K562 (cell line): ENCODE measurements around the gene CCR8. TPM values are rescaled to one million over a fixed set of nuclear protein-coding genes. Genes with fewer than 3 reads are reported as not detected.

Source experiments
- ATAC-seq: fragments of 200-7000 bp; cut with Tn5 transposase; 3 replicates; pipeline ENCODE4 v1.9.1; 2020; ENCODE audit warnings: moderate library complexity
- BruUV-seq: library from RNA; stranded (reverse); fragments of 400-500 nt; replicated peaks from 2 replicates; lab custom pipeline; 2021; lab: Mats Ljungman, UMichigan
- CTCF ChIA-PET: fragments of 300-600 bp; formaldehyde crosslinking; extraction: SDS; loops from one replicate; lab custom pipeline; 2021; ENCODE audit warnings: low intra/inter-chr PET ratio; lab: Yijun Ruan, JAX
- POLR2A ChIA-PET: fragments of 300-600, 350-650 bp; sonication (Branson Sonifier 250); formaldehyde crosslinking; extraction: SDS; loops from one replicate; lab custom pipeline; 2021; ENCODE audit warnings: antibody characterized with exemption, inconsistent platforms; lab: Yijun Ruan, JAX
- DNase-seq, 4 experiments: peaks; one replicate each; pipeline versions ENCODE4 v3.0.0 to v3.0.0-alpha.2; 2011 to 2018; ENCODE audit warnings: low spot score in 3 of 4, mixed read lengths in 3 of 4; ENCODE audit errors: extremely low read depth in 1 of 4
- FAIRE-seq: peaks from 2 replicates; lab custom pipeline; 2011; peaks lifted over from hg19 to GRCh38; lab: Jason Lieb, UNC
- H2AFZ ChIP-seq: 2 replicates; pipeline ENCODE4 v1.6.0; 2011; ENCODE audit warnings: low read depth, low read length, control low read depth, inconsistent platforms
- H3K27ac ChIP-seq: fragments of 200-600 bp; 3 replicates; pipeline ENCODE4 v1.8.0; 2011; ENCODE audit warnings: low read depth, mild to moderate bottlenecking, control low read depth, inconsistent platforms, low read length, moderate library complexity, mixed read lengths; ENCODE audit errors: extremely low read depth
- H3K27me3 ChIP-seq, 2 experiments: fragments of 300-600 bp in 1 of 2; 2 replicates in 1 of 2; 3 replicates in 1 of 2; pipeline versions ENCODE4 v1.6.0 to v1.8.0; 2011; ENCODE audit warnings: inconsistent platforms in 2 of 2, low read length in 2 of 2, mild to moderate bottlenecking in 1 of 2, mixed read lengths in 1 of 2, moderate library complexity in 1 of 2; ENCODE audit not compliant: control insufficient read depth in 2 of 2, insufficient read depth in 2 of 2
- H3K36me3 ChIP-seq: fragments of 300-600 bp; 3 replicates; pipeline ENCODE4 v1.8.0; 2011; ENCODE audit warnings: mild to moderate bottlenecking, low read length, inconsistent platforms; ENCODE audit not compliant: control insufficient read depth, insufficient read depth
- H3K4me1 ChIP-seq, 2 experiments: fragments of 200-600 bp in 1 of 2; replicated peaks in 1 of 2; 2 replicates in 1 of 2; 3 replicates in 1 of 2; pipeline versions ENCODE4 v1.5.1 to v1.8.0; 2011; ENCODE audit warnings: inconsistent platforms in 2 of 2, low read length in 2 of 2, mild to moderate bottlenecking in 1 of 2, mixed read lengths in 1 of 2, moderate library complexity in 1 of 2; ENCODE audit not compliant: control insufficient read depth in 2 of 2, insufficient read depth in 2 of 2
- H3K4me2 ChIP-seq: 2 replicates; pipeline ENCODE4 v1.6.1; 2011; ENCODE audit warnings: low read length, control low read depth, inconsistent platforms, mixed read lengths; ENCODE audit not compliant: insufficient read depth
- H3K4me3 ChIP-seq: fragments of 200-600 bp; sonication (generic), shearing (Covaris generic); 2 replicates; pipeline ENCODE4 v1.5.1; 2016; ENCODE audit warnings: control low read depth, inconsistent platforms
- H3K79me2 ChIP-seq: fragments of 200-600 bp; 3 replicates; pipeline ENCODE4 v1.8.0; 2011; ENCODE audit warnings: low read length, inconsistent platforms; ENCODE audit not compliant: control insufficient read depth, insufficient read depth
- H3K9ac ChIP-seq, 2 experiments: 2 replicates each; pipeline versions ENCODE4 v1.6.0 to v1.6.1; 2011; ENCODE audit warnings: low read depth in 2 of 2, low read length in 2 of 2, control low read depth in 1 of 2, inconsistent platforms in 1 of 2, mild to moderate bottlenecking in 1 of 2, mixed read lengths in 1 of 2; ENCODE audit not compliant: insufficient read depth in 1 of 2
- H3K9me1 ChIP-seq: one replicate; pipeline ENCODE4 v1.6.0; 2011; ENCODE audit warnings: inconsistent platforms, mild to moderate bottlenecking, low read length, moderate library complexity; ENCODE audit not compliant: control insufficient read depth, insufficient read depth
- H3K9me3 ChIP-seq: replicated peaks from 2 replicates; pipeline ENCODE4 v1.5.1; 2011; ENCODE audit warnings: low read depth, low read length, inconsistent platforms; ENCODE audit not compliant: control insufficient read depth, insufficient read depth
- H4K20me1 ChIP-seq: replicated peaks from 2 replicates; pipeline ENCODE4 v1.6.1; 2011; ENCODE audit warnings: low read length, inconsistent platforms, mixed read lengths; ENCODE audit not compliant: control insufficient read depth, insufficient read depth
- DNMT1 ChIP-seq: fragments of 450-650 bp; IDR thresholded peaks from 2 replicates; pipeline ENCODE4 v1.6.1; 2016; ENCODE audit warnings: antibody characterized with exemption, mild to moderate bottlenecking
- ELF2 ChIP-seq: fragments of 250-450 bp; sonication (Bioruptor Pico); IDR thresholded peaks from 2 replicates; pipeline ENCODE4 v1.5.0; 2021; ENCODE audit warnings: mild to moderate bottlenecking
- ESRRB ChIP-seq: fragments of 250-450 bp; sonication (Bioruptor Pico); IDR thresholded peaks from 2 replicates; pipeline ENCODE4 v1.5.0; 2020; ENCODE audit warnings: mild to moderate bottlenecking, moderate library complexity, borderline replicate concordance
- HLTF ChIP-seq: fragments of 450-650 bp; IDR thresholded peaks from 2 replicates; pipeline ENCODE4 v1.6.1; 2016
- KAT8 ChIP-seq: fragments of 450-650 bp; IDR thresholded peaks from 2 replicates; pipeline ENCODE4 v1.6.1; 2016; ENCODE audit warnings: low read depth, mild to moderate bottlenecking
- MAFF ChIP-seq: IDR thresholded peaks from 2 replicates; pipeline ENCODE4 v1.6.1; 2012; ENCODE audit warnings: low read length, improper control_type of control experiment
- MBD2 ChIP-seq: sonication (generic); IDR thresholded peaks from 2 replicates; pipeline ENCODE4 v1.6.1; 2016; ENCODE audit warnings: low read depth, borderline replicate concordance
- RB1 ChIP-seq: fragments of 450-650 bp; IDR thresholded peaks from 2 replicates; pipeline ENCODE4 v1.6.1; 2017; ENCODE audit warnings: low read depth, mild to moderate bottlenecking
- RBM39 ChIP-seq: fragments of 200-400 bp; formaldehyde crosslinking; optimal IDR thresholded peaks from 2 replicates; pipeline ENCODE3; 2018; ENCODE audit warnings: low read depth, low read length
- RCOR1 ChIP-seq, 2 experiments: IDR thresholded peaks; 2 replicates each; pipeline ENCODE4 v1.6.1; 2012; ENCODE audit warnings: low read depth in 2 of 2, low read length in 2 of 2, borderline replicate concordance in 1 of 2, improper control_type of control experiment in 1 of 2
- RUNX1 ChIP-seq: sonication (generic); IDR thresholded peaks from 2 replicates; pipeline ENCODE4 v1.6.1; 2016; ENCODE audit warnings: antibody characterized with exemption, low read depth
- TEAD2 ChIP-seq: fragments of 450-650 bp; IDR thresholded peaks from 2 replicates; pipeline ENCODE4 v1.6.1; 2016; ENCODE audit warnings: missing genetic modification characterization, control low read depth, missing compliant biosample characterization
- ZNF124 ChIP-seq: sonication (generic); formaldehyde crosslinking; IDR thresholded peaks from 2 replicates; pipeline ENCODE4 v1.8.1; 2022; ENCODE audit warnings: missing genetic modification reagents
- ZNF551 ChIP-seq: fragments of 250-450 bp; sonication (Bioruptor Pico); IDR thresholded peaks from 2 replicates; pipeline ENCODE4 v1.5.0; 2021; ENCODE audit warnings: mild to moderate bottlenecking, moderate library complexity
- ZNF586 ChIP-seq: fragments of 450-650 bp; formaldehyde crosslinking; conservative IDR thresholded peaks from 2 replicates; pipeline ENCODE4 v1.4.0; 2020; ENCODE audit warnings: mild to moderate bottlenecking, moderate library complexity
- ZNF780A ChIP-seq: fragments of 250-450 bp; sonication (Bioruptor Pico); IDR thresholded peaks from 2 replicates; pipeline ENCODE4 v1.5.0; 2021; ENCODE audit warnings: mild to moderate bottlenecking
- in situ Hi-C: fragments of 300-500 bp; cut with MboI; formaldehyde crosslinking; loops from 4 replicates; pipeline ENCODE4 v1.15.0; 2018; ENCODE audit warnings: inconsistent platforms, mixed read lengths
- intact Hi-C: fragments of 100-400 bp; cut with micrococcal nuclease; formaldehyde crosslinking; loops from 2 replicates; pipeline ENCODE4 v1.14.2; 2022
- polyA plus RNA-seq, 8 experiments: library from polyadenylated mRNA; depleted of rRNA in 4 of 8; stranded (reverse) in 5 of 8; unstranded in 3 of 8; fragments of >200 nt; fragmentation: Nextera tagmentation in 2 of 8; fragmentation: Illumina TruSeq in 1 of 8; extraction: Ambion mirVana in 2 of 8; extraction: Trizol in 1 of 8; gene quantifications; 2 replicates each; pipeline versions ENCODE4 v1.2.1 to v1.2.3, GENCODE V29; 2011 to 2014; ENCODE audit warnings: inconsistent platforms in 1 of 8, missing spikeins in 1 of 8
- total RNA-seq, 7 experiments: library from RNA; depleted of rRNA in 6 of 7; stranded (reverse); fragments of >200 nt in 6 of 7; fragmentation: Illumina TruSeq in 2 of 7; extraction: Trizol in 2 of 7; gene quantifications; 2 replicates each; pipeline versions ENCODE4 v1.2.1 to v1.2.3, GENCODE V29; 2011 to 2021; ENCODE audit warnings: low replicate concordance in 1 of 7
- TF ChIP-seq, protein P1 (sequence below): IDR thresholded peaks from 2 replicates; pipeline ENCODE4 v1.6.1; 2016; ENCODE audit warnings: missing genetic modification characterization, missing compliant biosample characterization

CCR8 gene
- total and polyA plus RNA-seq, 9 of the 15 experiments (the other 6 are each of a cell fraction or from before 2014, with no cell fraction given) = not detected

- CTCF ChIA-PET = no interaction called here
- FAIRE-seq (no peak), ATAC-seq (no peak), DNase-seq (no peak)
- in situ Hi-C loops = no loop called here
- Histone ChIP-seq H2AFZ (no peak overlapping the region), H3K9ac (no peak overlapping the region), H3K9me1 (no peaks in the 10 kb centered on the region), H3K4me2 (no peak overlapping the region), H4K20me1 (no peaks in the 10 kb centered on the region), H3K4me1 (no peaks in the 10 kb centered on the region), H3K4me3 (no peak overlapping the region), H3K36me3 (no peaks in the 10 kb centered on the region), H3K27ac (no peak overlapping the region), H3K9me3 (no peaks in the 10 kb centered on the region), H3K79me2 (no peaks in the 10 kb centered on the region), H3K27me3 (no peaks in the 10 kb centered on the region)
- POLR2A ChIA-PET = no interaction called here
- intact Hi-C loops = no loop called here
- no TSS peak for BruUV-seq
- TF ChIP-seq, protein P1, sequence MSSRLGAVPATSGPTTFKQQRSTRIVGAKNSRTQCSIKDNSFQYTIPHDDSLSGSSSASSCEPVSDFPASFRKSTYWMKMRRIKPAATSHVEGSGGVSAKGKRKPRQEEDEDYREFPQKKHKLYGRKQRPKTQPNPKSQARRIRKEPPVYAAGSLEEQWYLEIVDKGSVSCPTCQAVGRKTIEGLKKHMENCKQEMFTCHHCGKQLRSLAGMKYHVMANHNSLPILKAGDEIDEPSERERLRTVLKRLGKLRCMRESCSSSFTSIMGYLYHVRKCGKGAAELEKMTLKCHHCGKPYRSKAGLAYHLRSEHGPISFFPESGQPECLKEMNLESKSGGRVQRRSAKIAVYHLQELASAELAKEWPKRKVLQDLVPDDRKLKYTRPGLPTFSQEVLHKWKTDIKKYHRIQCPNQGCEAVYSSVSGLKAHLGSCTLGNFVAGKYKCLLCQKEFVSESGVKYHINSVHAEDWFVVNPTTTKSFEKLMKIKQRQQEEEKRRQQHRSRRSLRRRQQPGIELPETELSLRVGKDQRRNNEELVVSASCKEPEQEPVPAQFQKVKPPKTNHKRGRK (tag) = no peak
- no peak for TF ChIP-seq ESRRB (CRISPR knock-in tag)
- TF ChIP-seq HLTF = no peak
- no peak for TF ChIP-seq ZNF586 (CRISPR knock-in tag)
- TF ChIP-seq MBD2 = no peak
- no peak for TF ChIP-seq ZNF551 (CRISPR knock-in tag)
- no peak for TF ChIP-seq RUNX1
- no peak for TF ChIP-seq MAFF
- TF ChIP-seq ZNF124 (CRISPR knock-in tag) = no peak
- no peak for TF ChIP-seq TEAD2 (tag)
- no peak for TF ChIP-seq RBM39
- no peak for TF ChIP-seq KAT8
- TF ChIP-seq ZNF780A (CRISPR knock-in tag) = no peak
- TF ChIP-seq DNMT1 = no peak
- no peak for TF ChIP-seq ELF2
- TF ChIP-seq RB1 = no peak
- no peak for TF ChIP-seq RCOR1 (IDR thresholded peaks at IDR 0.05; ENCODE audit: borderline replicate concordance in 1 of 2, low read depth in 2 of 2, low read length in 2 of 2)
These were observed 16.2 kb upstream of the CCR8 start for GRCh38 chr3:39313289-39313688.
